ENCODE measurements around the gene RGS9. TPM values are rescaled to one million over a fixed set of nuclear protein-coding genes. Genes with fewer than 3 reads are reported as not detected.

RGS9 gene
- total and polyA plus RNA-seq, 8 donors: 4.0 to 17.2 (median 11.4) TPM

GRCh38 chr17:65265276-65265675 lies 128.1 kb downstream of the RGS9 start:
- no peak for DNase-seq
- Histone ChIP-seq H3K27ac (no peak overlapping the region), H3K4me3 (no peak overlapping the region), H3K4me1 (no peaks in the 10 kb centered on the region), H3K9me3 (no peaks in the 10 kb centered on the region), H3K36me3 (no peaks in the 10 kb centered on the region), H3K27me3 (peaks cover 0 to 1% of the 10 kb centered on the region in 2 donors)
- no peak for ATAC-seq
- intact Hi-C loops (cut with DNase I): no loop called here
- TF ChIP-seq CTCF (IDR thresholded peaks at IDR 0.05): no peak

- intact Hi-C loops (cut with DNase I): no loop called here
- no peak for TF ChIP-seq CTCF (IDR thresholded peaks at IDR 0.05)
- Histone ChIP-seq H3K27ac (no peak overlapping the region), H3K27me3 (peaks cover 0 to 6% of the 10 kb centered on the region in 2 donors), H3K36me3 (no peaks in the 10 kb centered on the region), H3K4me1 (no peaks in the 10 kb centered on the region), H3K4me3 (no peak overlapping the region), H3K9me3 (no peaks in the 10 kb centered on the region)
- ATAC-seq: no peak
- no peak for DNase-seq
Observed at GRCh38 chr17:65268832-65269231, 131.7 kb downstream of the RGS9 start.

- Histone ChIP-seq H3K36me3 (no peaks in the 10 kb centered on the region), H3K27ac (no peak overlapping the region), H3K4me1 (no peaks in the 10 kb centered on the region), H3K9me3 (no peaks in the 10 kb centered on the region), H3K27me3 (peaks cover 0 to 6% of the 10 kb centered on the region in 2 donors), H3K4me3 (no peak overlapping the region)
- ATAC-seq: no peak
- TF ChIP-seq CTCF (IDR thresholded peaks at IDR 0.05): no peak
- peak in 2 of 4 donors; percentile 19 to 24 for DNase-seq
- intact Hi-C loops (cut with DNase I): no loop called here
Observed at GRCh38 chr17:65270499-65271253, 133.5 kb downstream of the RGS9 start.

- Histone ChIP-seq H3K27ac (no peak overlapping the region), H3K4me1 (no peaks in the 10 kb centered on the region), H3K9me3 (no peaks in the 10 kb centered on the region), H3K4me3 (no peak overlapping the region), H3K27me3 (peaks cover 0 to 6% of the 10 kb centered on the region in 2 donors), H3K36me3 (no peaks in the 10 kb centered on the region)
- ATAC-seq: no peak
- peak in 1 of 4 donors; percentile 32 for DNase-seq
- intact Hi-C loops (cut with DNase I): no loop called here
- TF ChIP-seq CTCF (IDR thresholded peaks at IDR 0.05): no peak
Observed at GRCh38 chr17:65271296-65271695, 134.1 kb downstream of the RGS9 start.

Other genes starting within 250 kb of the RGS9 start
- gene LRRC37A3, start 217.9 kb upstream of the RGS9 start, total RNA-seq: 10 to 100 TPM in 1 of 2 donors, 1 to 10 TPM in 1; 9.8 to 14.1 TPM
- gene LRRC37A3, start 217.9 kb upstream of the RGS9 start, polyA plus RNA-seq (ENCODE audit: insufficient read length in 6 of 6): 10 to 100 TPM; 25.3 to 45.0 (median 31.0) TPM
- gene GNA13, start 80.6 kb upstream of the RGS9 start, total RNA-seq: 10 to 100 TPM; 41.5 to 55.0 TPM
- gene GNA13, start 80.6 kb upstream of the RGS9 start, polyA plus RNA-seq (ENCODE audit: insufficient read length in 6 of 6): 10 to 100 TPM; 57.7 to 64.9 (median 61.2) TPM

Data from left lung (tissue), 10 donors.